ENCODE measurements around the gene CDC42.

Gene CDC42

GRCh38 chr1:22101199-22101598 lies 48.7 kb downstream of the CDC42 start:
- Histone ChIP-seq H3K79me2 (ENCODE audit: insufficient read depth, low read length) (peaks cover 4% of the 10 kb centered on the region; the same call in 1 of the 2 replicates), H4K20me1 (ENCODE audit: insufficient read depth, low read length, poor library complexity, severe bottlenecking) (peaks cover 24% of the 10 kb centered on the region), H3K4me2 (ENCODE audit: low read depth, low read length, poor library complexity, severe bottlenecking) (no peak overlapping the region), H3K4me1 (ENCODE audit: insufficient read depth, low read length, poor library complexity, severe bottlenecking) (peaks cover 9% of the 10 kb centered on the region), H3K9me3 (ENCODE audit: insufficient read depth, low read depth, low read length) (no peaks in the 10 kb centered on the region), H3K36me3 (ENCODE audit: insufficient read depth, low read length) (peaks cover 28% of the 10 kb centered on the region; the same call in 1 of the 2 replicates), H2AFZ (ENCODE audit: low read length) (no peak overlapping the region), H3K9me2 (replicated peaks; ENCODE audit: low read depth, low read length) (no peaks in the 10 kb centered on the region), H3K9ac (ENCODE audit: low read depth, low read length, poor library complexity, severe bottlenecking) (no peak overlapping the region), H3K27me3 (ENCODE audit: insufficient read depth, low read length, poor library complexity, severe bottlenecking) (no peaks in the 10 kb centered on the region), H3F3A (ENCODE audit: low read depth) (no peaks in the 10 kb centered on the region), H3K4me3 (ENCODE audit: low read length, poor library complexity, severe bottlenecking) (no peak overlapping the region)
- no peak for TF ChIP-seq CTCF (conservative IDR thresholded peaks at IDR 0.05; ENCODE audit: low read length)

GRCh38 chr1:22101995-22102394 lies 49.5 kb downstream of the CDC42 start:
- Histone ChIP-seq H3K4me1 (ENCODE audit: insufficient read depth, low read length, poor library complexity, severe bottlenecking) (peaks cover 9% of the 10 kb centered on the region), H3K27me3 (ENCODE audit: insufficient read depth, low read length, poor library complexity, severe bottlenecking) (no peaks in the 10 kb centered on the region), H3K79me2 (ENCODE audit: insufficient read depth, low read length) (no peaks in the 10 kb centered on the region), H3K9me3 (ENCODE audit: insufficient read depth, low read depth, low read length) (no peaks in the 10 kb centered on the region), H3K4me3 (ENCODE audit: low read length, poor library complexity, severe bottlenecking) (no peak overlapping the region), H3K9ac (ENCODE audit: low read depth, low read length, poor library complexity, severe bottlenecking) (no peak overlapping the region), H3K9me2 (replicated peaks; ENCODE audit: low read depth, low read length) (no peaks in the 10 kb centered on the region), H4K20me1 (ENCODE audit: insufficient read depth, low read length, poor library complexity, severe bottlenecking) (peaks cover 19% of the 10 kb centered on the region), H3F3A (ENCODE audit: low read depth) (no peaks in the 10 kb centered on the region), H2AFZ (ENCODE audit: low read length) (no peak overlapping the region), H3K36me3 (ENCODE audit: insufficient read depth, low read length) (peaks cover 20% of the 10 kb centered on the region; the same call in 1 of the 2 replicates), H3K4me2 (ENCODE audit: low read depth, low read length, poor library complexity, severe bottlenecking) (no peak overlapping the region)
- no peak for TF ChIP-seq EZH2phosphoT487 (IDR thresholded peaks at IDR 0.05; ENCODE audit: borderline replicate concordance)
- TF ChIP-seq CTCF (conservative IDR thresholded peaks at IDR 0.05; ENCODE audit: low read length): no peak

- Histone ChIP-seq H3K4me2 (ENCODE audit: low read depth, low read length, poor library complexity, severe bottlenecking) (no peak overlapping the region), H3K4me1 (ENCODE audit: insufficient read depth, low read length, poor library complexity, severe bottlenecking) (peaks cover 9% of the 10 kb centered on the region), H3K9me3 (ENCODE audit: insufficient read depth, low read depth, low read length) (no peaks in the 10 kb centered on the region), H3K9me2 (replicated peaks; ENCODE audit: low read depth, low read length) (no peaks in the 10 kb centered on the region), H2AFZ (ENCODE audit: low read length) (no peak overlapping the region), H3K36me3 (ENCODE audit: insufficient read depth, low read length) (peaks cover 14% of the 10 kb centered on the region; the same call in 1 of the 2 replicates), H3K79me2 (ENCODE audit: insufficient read depth, low read length) (no peaks in the 10 kb centered on the region), H3K4me3 (ENCODE audit: low read length, poor library complexity, severe bottlenecking) (no peak overlapping the region), H4K20me1 (ENCODE audit: insufficient read depth, low read length, poor library complexity, severe bottlenecking) (peaks cover 18% of the 10 kb centered on the region), H3F3A (ENCODE audit: low read depth) (no peaks in the 10 kb centered on the region), H3K27me3 (ENCODE audit: insufficient read depth, low read length, poor library complexity, severe bottlenecking) (no peaks in the 10 kb centered on the region), H3K9ac (ENCODE audit: low read depth, low read length, poor library complexity, severe bottlenecking) (no peak overlapping the region)
- TF ChIP-seq CTCF (conservative IDR thresholded peaks at IDR 0.05; ENCODE audit: low read length) (no peak), EZH2phosphoT487 (IDR thresholded peaks at IDR 0.05; ENCODE audit: borderline replicate concordance) (no peak)
Observed at GRCh38 chr1:22102746-22103145, 50.2 kb downstream of the CDC42 start.
